ENCODE data around the gene ZNF345.

The ZNF345 gene

GRCh38 chr19:36918090-36918489, 67.4 kb downstream of the ZNF345 start:
- no peak for DNase-seq

Measured in NCI-H2029 treated with DMSO at 0.1 percent for 48 hours (cell line).